Measurements from ENCODE around the gene NDOR1. TPM values are rescaled to one million over a fixed set of nuclear protein-coding genes. Genes with fewer than 3 reads are reported as not detected.

The NDOR1 gene
- total and polyA plus RNA-seq, 2 donors (not counting 3 experiments of a cell fraction or from before 2014, with no cell fraction given) = 13.5 to 26.7 TPM

DNA sequence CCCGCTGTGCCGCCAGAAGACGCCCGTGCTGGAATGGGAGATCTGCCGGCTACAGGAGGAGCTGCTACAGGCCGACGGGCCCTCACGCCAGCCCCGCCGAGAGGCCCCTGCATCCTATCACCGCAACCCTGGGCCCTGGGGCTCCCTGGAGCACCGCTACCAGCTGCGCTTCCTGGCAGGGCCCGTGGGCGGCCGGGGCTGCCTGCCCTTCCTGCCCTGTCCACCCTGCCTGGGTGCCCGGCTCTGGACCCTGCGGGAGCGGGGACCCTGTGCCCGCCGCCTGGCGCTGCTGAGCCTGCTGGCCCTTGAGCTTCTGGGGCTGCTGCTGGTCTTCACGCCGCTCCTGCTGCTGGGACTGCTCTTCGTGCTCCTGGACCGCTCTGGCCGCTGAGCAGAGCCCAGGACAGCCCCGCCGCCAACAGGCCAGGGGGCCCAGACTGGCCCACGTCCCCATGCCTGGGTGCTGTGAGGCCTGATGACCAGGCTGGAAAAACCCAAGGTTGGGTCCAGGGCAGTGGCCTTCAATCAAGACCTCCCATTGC lies 12.8 kb downstream of the NDOR1 start:
- H3K27ac ChIP-seq (ENCODE audit: insufficient read depth, low read depth, low read length) = peak overlapping the region; percentile 8
- FAIRE-seq = no peak
- no peaks in the 10 kb centered on the region for H4K20me1 ChIP-seq (replicated peaks; ENCODE audit: control insufficient read depth, extremely low read depth, insufficient read depth, low read length)
- CTCF ChIA-PET = interaction anchor here (0.7 to 2.1 kb wide), 4 partner anchors 11 to 42 kb away, joined by 3 to 8 read pairs (median 4); partner anchors contain the start of genes ANAPC2 and SSNA1
- H3K36me3 ChIP-seq (ENCODE audit: control insufficient read depth in 2 of 2, extremely low read depth in 1 of 2, insufficient read depth in 2 of 2, low read length in 2 of 2) = peaks cover 0 to 2% of the 10 kb centered on the region in 2 experiments
- no peaks in the 10 kb centered on the region for H3K79me2 ChIP-seq (ENCODE audit: control insufficient read depth, insufficient read depth, low read length)
- DNase-seq (ENCODE audit: low read depth, low spot score) = no peak
- H3K9me3 ChIP-seq (replicated peaks; ENCODE audit: control insufficient read depth, insufficient read depth, low read length) = no peaks in the 10 kb centered on the region
- no TSS peak for BruUV-seq (replicated peaks)
- H3K4me1 ChIP-seq (ENCODE audit: control insufficient read depth, extremely low read depth, insufficient read depth, low read length) = peaks cover 13% of the 10 kb centered on the region
- H3K4me2 ChIP-seq (ENCODE audit: insufficient read depth, low read length) = no peak overlapping the region
- H3K4me3 ChIP-seq (replicated peaks in 1 of 3; ENCODE audit: insufficient read depth in 1 of 3, low read depth in 1 of 3, low read length in 3 of 3) = no peak overlapping the region
- intact Hi-C loops (cut with micrococcal nuclease) (no loop called here), dilution Hi-C loops (cut with MboI; ENCODE audit: extremely low pct_ligation_motif_present, low sequenced_read_pairs) (no loop called here)
- no peak overlapping the region for H3K9ac ChIP-seq (replicated peaks; ENCODE audit: extremely low read depth, insufficient read depth, low read length)
- H3K27me3 ChIP-seq (ENCODE audit: control insufficient read depth in 2 of 2, insufficient read depth in 2 of 2, low read length in 2 of 2) = no peaks in the 10 kb centered on the region
- TF ChIP-seq FOS (IDR thresholded peaks at IDR 0.05; ENCODE audit: borderline replicate concordance, insufficient read depth, low read length) = no peak
- TF ChIP-seq GATA2 (IDR thresholded peaks at IDR 0.05; ENCODE audit: insufficient read depth, insufficient read length, low read depth, low read length) = no peak
- no peak for TF ChIP-seq MYC (IDR thresholded peaks at IDR 0.05; ENCODE audit: low read depth, low read length)
- TF ChIP-seq EZH2 (IDR thresholded peaks at IDR 0.05; ENCODE audit: borderline replicate concordance, low read depth, low read length, severe bottlenecking) = no peak
- no peak for TF ChIP-seq POLR2AphosphoS5 (IDR thresholded peaks at IDR 0.05; ENCODE audit: insufficient read depth, low read depth, low read length)
- TF ChIP-seq POLR2A (IDR thresholded peaks at IDR 0.05; ENCODE audit: low read depth, low read length) = no peak
- TF ChIP-seq JUN (IDR thresholded peaks at IDR 0.05; ENCODE audit: borderline replicate concordance, insufficient read depth, insufficient read length, low read depth) = no peak
- TF ChIP-seq, protein P1, sequence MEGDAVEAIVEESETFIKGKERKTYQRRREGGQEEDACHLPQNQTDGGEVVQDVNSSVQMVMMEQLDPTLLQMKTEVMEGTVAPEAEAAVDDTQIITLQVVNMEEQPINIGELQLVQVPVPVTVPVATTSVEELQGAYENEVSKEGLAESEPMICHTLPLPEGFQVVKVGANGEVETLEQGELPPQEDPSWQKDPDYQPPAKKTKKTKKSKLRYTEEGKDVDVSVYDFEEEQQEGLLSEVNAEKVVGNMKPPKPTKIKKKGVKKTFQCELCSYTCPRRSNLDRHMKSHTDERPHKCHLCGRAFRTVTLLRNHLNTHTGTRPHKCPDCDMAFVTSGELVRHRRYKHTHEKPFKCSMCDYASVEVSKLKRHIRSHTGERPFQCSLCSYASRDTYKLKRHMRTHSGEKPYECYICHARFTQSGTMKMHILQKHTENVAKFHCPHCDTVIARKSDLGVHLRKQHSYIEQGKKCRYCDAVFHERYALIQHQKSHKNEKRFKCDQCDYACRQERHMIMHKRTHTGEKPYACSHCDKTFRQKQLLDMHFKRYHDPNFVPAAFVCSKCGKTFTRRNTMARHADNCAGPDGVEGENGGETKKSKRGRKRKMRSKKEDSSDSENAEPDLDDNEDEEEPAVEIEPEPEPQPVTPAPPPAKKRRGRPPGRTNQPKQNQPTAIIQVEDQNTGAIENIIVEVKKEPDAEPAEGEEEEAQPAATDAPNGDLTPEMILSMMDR (IDR thresholded peaks at IDR 0.05; ENCODE audit: extremely low read depth in 1 of 2, insufficient read depth in 1 of 2, low read depth in 1 of 2, low read length in 2 of 2) = no peak
- TF ChIP-seq, protein P2, sequence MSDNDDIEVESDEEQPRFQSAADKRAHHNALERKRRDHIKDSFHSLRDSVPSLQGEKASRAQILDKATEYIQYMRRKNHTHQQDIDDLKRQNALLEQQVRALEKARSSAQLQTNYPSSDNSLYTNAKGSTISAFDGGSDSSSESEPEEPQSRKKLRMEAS (IDR thresholded peaks at IDR 0.05; ENCODE audit: insufficient read depth, insufficient read length) = no peak
- H2AFZ ChIP-seq (ENCODE audit: low read depth, low read length) = no peak overlapping the region
- POLR2A ChIA-PET = interaction anchor here (0.6 to 0.7 kb wide), 2 partner anchors 23 to 171 kb away, joined by 3 to 8 read pairs; partner anchors contain the start of gene TUBB4B
- no peaks in the 10 kb centered on the region for H3K9me1 ChIP-seq (replicated peaks; ENCODE audit: control insufficient read depth, extremely low read depth, insufficient read depth, low read length)

Data from endothelial cell of umbilical vein (primary cell).